ENCODE data around the gene AFDN. TPM values are rescaled to one million over a fixed set of nuclear protein-coding genes. Genes with fewer than 3 reads are reported as not detected.

The AFDN gene
- polyA plus RNA-seq, 1 donor, result 256 TPM

GRCh38 chr6:167863897-167864296 is 37.2 kb downstream of the AFDN start:
- DNase-seq, result no peak

- no peak for DNase-seq
Observed at GRCh38 chr6:167866642-167867041, 39.9 kb downstream of the AFDN start.

GRCh38 chr6:167870321-167870720 is 43.6 kb downstream of the AFDN start:
- no peak for DNase-seq

DNA sequence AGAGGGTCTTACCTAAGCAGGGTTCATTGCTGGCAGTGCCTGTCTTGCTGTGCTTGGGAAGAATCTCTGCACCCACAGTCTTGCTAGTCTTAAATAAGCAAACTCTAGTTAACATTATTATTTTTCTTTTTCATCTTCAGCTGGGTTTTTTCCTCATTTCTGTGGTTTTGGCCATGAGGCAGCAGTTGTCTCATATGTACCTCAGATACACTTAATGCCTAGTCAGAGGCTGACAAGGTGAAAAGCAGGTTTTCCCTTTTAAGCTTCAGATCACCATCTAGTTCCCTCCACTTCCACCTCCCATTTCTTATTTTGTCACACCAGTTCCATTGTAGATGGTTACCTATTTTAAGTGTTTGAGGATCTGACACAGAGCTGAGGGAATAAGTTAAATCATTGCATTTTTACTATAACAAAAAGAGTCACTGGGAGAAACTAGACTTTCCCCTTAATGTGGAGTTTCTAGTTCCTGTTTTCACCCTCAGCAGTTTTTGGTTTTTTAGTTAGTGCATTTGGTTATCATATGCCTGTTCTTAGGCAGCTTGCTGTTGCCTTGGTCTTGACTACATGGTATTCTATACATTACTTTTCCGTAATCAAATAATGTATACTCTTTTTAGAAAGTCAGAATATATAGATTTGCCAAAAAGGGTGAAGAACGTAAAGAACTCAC is 46.0 kb downstream of the AFDN start:
- DNase-seq, result no peak

GRCh38 chr6:167877994-167878779 is 51.5 kb downstream of the AFDN start:
- no peak for DNase-seq

DNA sequence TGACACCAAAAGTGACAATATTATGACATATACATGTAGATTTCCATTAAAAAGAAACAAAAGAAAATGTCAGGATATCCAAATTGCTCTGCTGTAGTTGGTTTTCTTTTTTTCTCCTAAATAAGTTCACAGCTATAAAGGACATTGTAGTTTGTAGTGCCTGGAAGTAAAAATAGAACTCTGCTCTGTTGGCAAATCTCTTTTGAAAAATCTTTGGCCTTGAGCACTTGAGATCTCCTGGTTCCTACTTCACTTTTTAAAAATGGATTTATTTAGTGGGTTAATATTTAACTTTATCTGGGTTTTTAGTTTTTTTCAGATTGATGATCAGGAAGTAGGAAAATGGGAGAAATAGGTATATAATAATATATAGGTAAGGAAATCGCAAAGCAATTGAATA is 52.9 kb downstream of the AFDN start:
- no peak for DNase-seq

- no peak for DNase-seq
Observed at GRCh38 chr6:167881327-167881726, 54.6 kb downstream of the AFDN start.

DNA sequence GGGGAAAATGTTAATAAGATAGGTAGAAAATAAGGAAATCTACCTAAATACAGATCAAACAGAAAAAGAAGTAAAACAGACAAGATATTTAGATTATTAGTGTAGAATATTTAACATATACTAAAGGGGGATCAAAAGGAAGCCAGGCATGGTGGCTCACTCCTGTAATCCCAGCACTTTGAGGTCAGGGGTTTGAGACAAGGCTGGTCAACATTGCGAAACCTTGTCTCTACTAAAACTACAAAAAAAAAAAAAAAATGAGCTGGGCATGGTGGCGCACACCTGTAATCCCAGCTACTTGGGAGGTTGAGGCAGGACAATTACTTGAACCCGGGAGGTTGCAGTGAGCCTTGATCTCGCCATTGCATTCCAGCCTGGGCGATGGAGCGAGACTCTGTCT is 55.5 kb downstream of the AFDN start:
- DNase-seq, result no peak

- DNase-seq, result no peak
Observed at GRCh38 chr6:167888098-167888497, 61.4 kb downstream of the AFDN start.

DNA sequence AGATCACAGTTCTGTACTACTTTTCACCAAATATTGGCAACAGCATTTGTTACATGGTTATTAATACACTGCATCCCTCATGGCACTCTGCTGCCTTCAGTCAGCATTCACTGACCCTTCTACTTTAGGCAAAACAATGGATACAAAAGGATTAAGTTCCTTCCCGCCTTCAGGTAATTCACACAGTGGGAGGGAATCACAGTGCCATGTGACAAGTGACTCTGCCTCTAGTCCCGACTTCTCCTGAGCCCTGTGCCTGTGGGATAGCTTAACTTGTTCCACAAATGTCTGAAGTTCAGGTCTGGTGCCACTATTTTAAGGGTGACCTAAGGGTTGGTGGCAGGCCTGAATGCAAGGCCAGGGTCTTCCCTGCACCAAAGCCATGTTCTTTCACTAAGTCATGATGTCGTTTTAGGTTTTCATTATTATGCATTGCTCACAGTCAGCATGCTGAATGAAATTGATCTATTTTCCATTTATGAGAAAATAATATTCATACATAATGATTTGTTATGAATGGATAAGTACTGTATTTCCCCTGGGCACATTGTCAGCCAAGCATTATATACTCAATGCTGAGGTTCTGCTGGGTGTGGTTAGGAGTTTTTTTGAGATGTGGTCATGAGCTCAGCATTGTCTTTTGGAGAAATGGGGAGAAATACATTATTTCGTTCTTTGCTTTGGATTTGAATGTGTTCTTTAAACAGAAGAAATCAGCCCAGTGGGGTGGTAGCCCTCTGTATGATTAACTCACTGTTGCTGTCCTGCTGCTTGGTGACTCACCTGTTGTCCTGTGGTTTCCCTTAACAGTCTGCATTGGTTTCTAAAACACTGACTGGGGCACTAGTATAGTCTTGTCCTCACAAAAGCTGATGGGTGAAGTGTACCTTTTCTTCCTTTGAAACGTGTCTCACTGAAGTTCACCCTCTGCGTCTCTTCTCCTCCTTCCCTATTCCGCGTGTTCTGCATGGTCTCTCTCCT is 66.4 kb downstream of the AFDN start:
- DNase-seq, result no peak

DNA sequence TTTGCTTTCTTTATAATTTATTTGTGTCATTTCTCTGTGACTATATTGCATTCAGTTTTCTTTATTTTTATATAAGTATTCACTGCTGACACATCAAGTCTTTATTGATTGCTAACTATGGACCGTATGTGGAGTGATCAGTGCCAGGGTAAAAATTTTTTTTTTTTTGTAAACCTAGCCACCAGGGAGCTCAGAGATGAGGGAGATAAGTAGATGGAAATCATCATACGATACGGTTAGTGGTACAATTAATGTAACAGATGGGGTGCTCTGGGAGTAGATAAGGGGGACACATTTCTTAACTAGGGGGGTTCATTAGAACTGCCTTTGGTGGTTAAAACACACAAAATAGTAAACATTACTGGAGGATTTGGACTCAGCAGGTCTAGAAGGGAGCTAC is 68.3 kb downstream of the AFDN start:
- no peak for DNase-seq

DNA sequence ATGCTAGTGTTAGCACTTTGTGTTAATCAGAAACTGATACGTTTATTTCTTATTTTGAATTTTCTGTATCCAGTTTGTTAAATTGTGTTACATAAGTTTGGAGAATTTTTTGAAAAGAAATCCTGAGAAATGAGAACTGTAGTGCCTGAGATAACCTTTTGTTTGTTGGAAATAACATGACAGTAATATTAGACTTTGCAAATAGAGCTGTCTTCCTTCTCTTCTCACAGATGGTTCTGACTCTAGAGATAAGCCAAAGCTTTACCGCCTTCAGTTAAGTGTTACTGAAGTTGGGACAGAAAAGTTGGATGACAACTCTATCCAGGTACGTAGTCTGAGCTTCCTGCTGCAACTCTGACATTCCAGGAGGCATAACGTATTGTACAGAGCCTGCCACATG is 69.9 kb downstream of the AFDN start:
- DNase-seq, result no peak

- DNase-seq, result peak; percentile 27
Observed at GRCh38 chr6:167898673-167899311, 72.1 kb downstream of the AFDN start.

DNA sequence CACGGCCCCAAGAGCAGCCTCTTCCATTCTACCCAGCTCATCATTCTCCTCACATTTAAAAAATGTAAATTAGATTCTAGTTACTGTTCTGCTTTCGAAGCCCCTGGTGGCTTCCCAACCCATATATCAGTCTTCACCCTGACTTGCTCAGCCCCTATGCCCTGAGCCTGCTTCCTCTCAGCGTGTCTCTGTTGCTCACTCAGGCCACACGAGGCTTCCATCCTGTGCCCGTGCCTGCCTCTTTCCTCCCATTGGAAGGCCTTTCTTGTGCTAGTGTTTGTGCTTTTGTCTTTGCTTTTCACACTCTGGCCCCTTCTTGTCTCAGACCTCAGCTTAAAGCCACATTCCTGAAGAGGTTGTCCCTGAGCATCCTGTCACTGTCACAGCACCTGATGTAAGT is 78.1 kb downstream of the AFDN start:
- no peak for DNase-seq

GRCh38 chr6:167906899-167907298 is 80.2 kb downstream of the AFDN start:
- peak; percentile 59 for DNase-seq

GRCh38 chr6:167907837-167908681 is 81.3 kb downstream of the AFDN start:
- peak; percentile 25 for DNase-seq

DNA sequence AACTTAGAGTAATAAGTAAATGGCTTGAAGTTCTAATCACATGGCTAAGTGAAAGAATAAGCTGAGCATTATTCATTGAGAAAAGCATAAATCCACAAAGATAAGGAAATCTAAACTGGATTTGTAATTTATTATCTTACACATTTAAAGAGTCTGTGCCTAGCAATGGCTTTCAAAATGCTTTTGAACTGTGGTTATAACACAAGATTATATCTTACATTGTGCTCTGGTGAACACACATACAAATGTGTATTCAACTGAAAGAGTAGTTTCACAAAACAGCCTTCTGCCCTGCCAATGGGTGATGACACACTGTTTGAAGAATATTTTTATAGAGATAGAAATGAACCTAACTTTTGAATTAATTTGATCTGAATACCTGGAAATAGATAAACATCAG is 83.3 kb downstream of the AFDN start:
- no peak for DNase-seq

GRCh38 chr6:167910652-167911051 is 83.9 kb downstream of the AFDN start:
- no peak for DNase-seq

GRCh38 chr6:167912494-167912893 is 85.8 kb downstream of the AFDN start:
- no peak for DNase-seq

DNA sequence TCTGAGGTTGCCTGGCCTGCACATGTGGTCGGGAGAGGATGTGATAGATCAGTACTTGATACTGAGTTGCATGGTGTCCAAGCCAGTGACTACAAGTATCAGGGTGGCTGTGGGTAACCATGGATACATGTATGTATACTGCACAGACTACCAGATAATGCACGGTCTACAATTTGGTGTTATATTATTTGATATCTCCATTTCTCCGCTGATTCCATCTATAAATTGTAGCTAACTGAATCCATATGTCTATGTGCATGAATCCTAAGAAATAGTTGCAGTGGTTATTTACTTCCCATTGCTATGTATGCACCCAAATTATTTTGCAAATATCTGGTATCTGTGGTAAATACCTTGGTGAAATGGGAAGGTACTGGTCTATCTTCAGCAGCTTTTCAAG is 87.0 kb downstream of the AFDN start:
- no peak for DNase-seq

DNA sequence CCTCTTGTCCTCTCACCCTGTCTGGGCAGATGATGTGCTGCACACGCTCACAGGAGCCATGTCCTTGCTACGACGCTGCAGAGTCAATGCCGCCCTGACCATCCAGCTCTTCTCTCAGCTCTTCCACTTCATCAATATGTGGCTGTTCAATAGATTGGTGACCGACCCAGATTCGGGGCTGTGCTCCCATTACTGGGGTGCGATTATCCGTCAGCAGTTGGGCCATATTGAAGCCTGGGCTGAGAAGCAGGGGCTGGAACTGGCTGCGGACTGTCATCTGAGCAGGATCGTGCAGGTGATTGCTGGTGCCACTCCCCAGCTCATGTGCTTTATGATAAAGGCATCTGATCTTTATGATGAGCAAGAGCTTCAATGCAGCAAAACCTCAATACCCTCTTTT is 88.4 kb downstream of the AFDN start:
- no peak for DNase-seq

Measured in left kidney (tissue), 2 donors.